ENCODE results near the gene WBP1.
"Not testable (repeated sequence)": the region's sequence is repeated elsewhere in the genome, so short reads cannot be mapped to it uniquely, and the experiment has no call there.

DNA sequence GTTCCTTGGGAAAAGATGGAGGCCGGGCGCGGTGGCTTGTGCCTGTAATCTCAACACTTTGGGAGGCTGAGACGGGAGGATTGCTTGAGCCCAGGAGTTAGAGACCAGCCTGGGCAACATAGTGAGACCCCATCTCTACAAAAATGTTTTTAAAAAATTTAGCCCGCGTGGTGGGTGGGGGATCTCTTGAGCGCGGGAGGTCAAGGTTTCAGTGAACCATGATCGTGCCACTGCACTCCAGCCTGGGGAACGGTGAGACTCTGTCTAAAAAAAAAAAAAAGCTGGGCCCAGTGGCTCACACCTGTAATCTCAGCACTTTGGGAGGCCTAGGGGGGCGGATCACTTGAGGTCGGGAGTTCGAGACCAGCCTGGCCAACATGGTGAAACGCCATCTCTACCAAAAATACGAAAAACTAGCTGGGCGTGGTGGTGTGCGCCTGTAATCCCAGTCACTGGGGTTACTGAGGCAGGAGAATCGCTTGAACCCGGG lies 25.5 kb downstream of the WBP1 start:
- TF ChIP-seq POLR2A (IDR thresholded peaks at IDR 0.05; ENCODE audit: low read length); CBX8 (IDR thresholded peaks at IDR 0.05); CTCF (IDR thresholded peaks at IDR 0.05); BHLHE40 (IDR thresholded peaks at IDR 0.05; ENCODE audit: low read depth, low read length); ZSCAN20 (CRISPR knock-in tag; IDR thresholded peaks at IDR 0.05); MAFK (IDR thresholded peaks at IDR 0.05; ENCODE audit: partially characterized antibody); RAD21 (conservative IDR thresholded peaks at IDR 0.05 in 1 of 2, IDR thresholded peaks at IDR 0.05 in 1 of 2); MAZ (IDR thresholded peaks at IDR 0.05; ENCODE audit: borderline replicate concordance, low read depth, low read length); KDM1A (IDR thresholded peaks at IDR 0.05; ENCODE audit: low read depth); RCOR1 (IDR thresholded peaks at IDR 0.05; ENCODE audit: low read depth, low read length); NFE2L2 (conservative IDR thresholded peaks at IDR 0.05; ENCODE audit: low read length); NR3C1 (IDR thresholded peaks at IDR 0.05); EP300 (IDR thresholded peaks at IDR 0.05): not testable (repeated sequence)
